Naive thymus-derived CD8-positive, alpha-beta T cell (primary cell): ENCODE results near the gene SULT4A1. TPM values are rescaled to one million over a fixed set of nuclear protein-coding genes. Genes with fewer than 3 reads are reported as not detected.

ENCODE experiments used
- ATAC-seq, 2 donors: fragments of 150-1000 bp; cut with Tn5 transposase in 1 of 2; sonication (Bioruptor Pico), chemical (Tn5 transposase) in 1 of 2; 1 replicate in 1 of 2; 2 replicates in 1 of 2; pipeline ENCODE4 v1.10.0; 2021; ENCODE audit warnings: mild to moderate bottlenecking in 2 of 2, moderate library complexity in 2 of 2
- POLR2A ChIA-PET: fragments of 350-600 bp; sonication (Branson Sonifier 250); formaldehyde crosslinking; loops from one replicate; lab custom pipeline; 2021; ENCODE audit warnings: antibody characterized with exemption; lab: Charles Lee
- DNase-seq, 10 donors: peaks; one replicate each; pipeline versions ENCODE4 v3.0.0 to v3.0.0-alpha.2; 2020 to 2022
- H3K27ac Mint-ChIP-seq, 10 donors: one replicate each; pipeline ENCODE4 v1.8.0; 2020 to 2022; ENCODE audit warnings: mild to moderate bottlenecking in 10 of 10, mixed read lengths in 10 of 10, moderate library complexity in 4 of 10, inconsistent platforms in 1 of 10
- H3K27me3 Mint-ChIP-seq, 5 donors: one replicate each; pipeline ENCODE4 v1.8.0; 2021 to 2022; ENCODE audit warnings: mixed read lengths in 5 of 5
- H3K36me3 Mint-ChIP-seq, 3 donors: one replicate each; pipeline ENCODE4 v1.8.0; 2020 to 2022; ENCODE audit warnings: mixed read lengths in 3 of 3, mild to moderate bottlenecking in 2 of 3, inconsistent platforms in 1 of 3
- H3K4me1 Mint-ChIP-seq, 4 donors: one replicate each; pipeline ENCODE4 v1.8.0; 2021 to 2022; ENCODE audit warnings: mixed read lengths in 4 of 4
- H3K4me3 Mint-ChIP-seq, 10 donors: one replicate each; pipeline ENCODE4 v1.8.0; 2020 to 2022; ENCODE audit warnings: mild to moderate bottlenecking in 10 of 10, mixed read lengths in 10 of 10, moderate library complexity in 6 of 10, inconsistent platforms in 1 of 10
- H3K9me3 Mint-ChIP-seq, 9 donors: one replicate each; pipeline ENCODE4 v1.8.0; 2020 to 2022; ENCODE audit warnings: mixed read lengths in 9 of 9, mild to moderate bottlenecking in 3 of 9, inconsistent platforms in 1 of 9, moderate library complexity in 1 of 9
- polyA plus RNA-seq, 3 donors: library from polyadenylated mRNA; unstranded; fragments of 300-500 nt; fragmentation: Illumina TruSeq; gene quantifications; one replicate each; pipeline ENCODE4 v1.2.3, GENCODE V29; 2021
- total RNA-seq, 8 experiments: library from RNA in 2 of 8; stranded (reverse) in 2 of 8; gene quantifications; one replicate each; pipeline ENCODE4 v1.2.3 and lab custom pipeline; 2021 to 2026

The SULT4A1 gene
- total and polyA plus RNA-seq, 5 experiments from 2014 or later, result not detected

- H3K4me1 Mint-ChIP-seq, result no peaks in the 10 kb centered on the region
- POLR2A ChIA-PET, result no interaction called here
- DNase-seq, result peak in 1 of 10 donors; percentile 40
- no peak overlapping the region for H3K4me3 Mint-ChIP-seq
- no peak for ATAC-seq
- H3K27me3 Mint-ChIP-seq, result peaks cover 0 to 12% (median 9%) of the 10 kb centered on the region in 5 donors
- H3K36me3 Mint-ChIP-seq, result no peaks in the 10 kb centered on the region
- no peak overlapping the region for H3K27ac Mint-ChIP-seq
- no peaks in the 10 kb centered on the region for H3K9me3 Mint-ChIP-seq
Observed at GRCh38 chr22:43833286-43834240, 28.8 kb downstream of the SULT4A1 start.

GRCh38 chr22:43832393-43833265 is 29.7 kb downstream of the SULT4A1 start:
- Mint-ChIP-seq H3K27ac (no peak overlapping the region), H3K9me3 (no peaks in the 10 kb centered on the region), H3K27me3 (peaks cover 0 to 12% (median 9%) of the 10 kb centered on the region in 5 donors), H3K4me3 (no peak overlapping the region), H3K4me1 (no peaks in the 10 kb centered on the region), H3K36me3 (no peaks in the 10 kb centered on the region)
- DNase-seq (peak in 1 of 10 donors; percentile 54), ATAC-seq (no peak)
- POLR2A ChIA-PET, result no interaction called here

GRCh38 chr22:43831561-43832392 is 30.5 kb downstream of the SULT4A1 start:
- Mint-ChIP-seq H3K4me3 (no peak overlapping the region), H3K36me3 (no peaks in the 10 kb centered on the region), H3K27ac (no peak overlapping the region), H3K4me1 (no peaks in the 10 kb centered on the region), H3K9me3 (no peaks in the 10 kb centered on the region), H3K27me3 (peaks cover 0 to 12% (median 9%) of the 10 kb centered on the region in 5 donors)
- ATAC-seq (no peak), DNase-seq (peak in 1 of 10 donors; percentile 43)
- POLR2A ChIA-PET, result no interaction called here

- Mint-ChIP-seq H3K36me3 (no peaks in the 10 kb centered on the region), H3K9me3 (no peaks in the 10 kb centered on the region), H3K27me3 (peaks cover 3 to 15% (median 9%) of the 10 kb centered on the region in 5 donors), H3K27ac (no peak overlapping the region), H3K4me3 (no peak overlapping the region), H3K4me1 (no peaks in the 10 kb centered on the region)
- POLR2A ChIA-PET, result no interaction called here
- ATAC-seq, result no peak
- peak in 1 of 10 donors; percentile 42 for DNase-seq
Observed at GRCh38 chr22:43830931-43831560, 31.3 kb downstream of the SULT4A1 start.

DNA sequence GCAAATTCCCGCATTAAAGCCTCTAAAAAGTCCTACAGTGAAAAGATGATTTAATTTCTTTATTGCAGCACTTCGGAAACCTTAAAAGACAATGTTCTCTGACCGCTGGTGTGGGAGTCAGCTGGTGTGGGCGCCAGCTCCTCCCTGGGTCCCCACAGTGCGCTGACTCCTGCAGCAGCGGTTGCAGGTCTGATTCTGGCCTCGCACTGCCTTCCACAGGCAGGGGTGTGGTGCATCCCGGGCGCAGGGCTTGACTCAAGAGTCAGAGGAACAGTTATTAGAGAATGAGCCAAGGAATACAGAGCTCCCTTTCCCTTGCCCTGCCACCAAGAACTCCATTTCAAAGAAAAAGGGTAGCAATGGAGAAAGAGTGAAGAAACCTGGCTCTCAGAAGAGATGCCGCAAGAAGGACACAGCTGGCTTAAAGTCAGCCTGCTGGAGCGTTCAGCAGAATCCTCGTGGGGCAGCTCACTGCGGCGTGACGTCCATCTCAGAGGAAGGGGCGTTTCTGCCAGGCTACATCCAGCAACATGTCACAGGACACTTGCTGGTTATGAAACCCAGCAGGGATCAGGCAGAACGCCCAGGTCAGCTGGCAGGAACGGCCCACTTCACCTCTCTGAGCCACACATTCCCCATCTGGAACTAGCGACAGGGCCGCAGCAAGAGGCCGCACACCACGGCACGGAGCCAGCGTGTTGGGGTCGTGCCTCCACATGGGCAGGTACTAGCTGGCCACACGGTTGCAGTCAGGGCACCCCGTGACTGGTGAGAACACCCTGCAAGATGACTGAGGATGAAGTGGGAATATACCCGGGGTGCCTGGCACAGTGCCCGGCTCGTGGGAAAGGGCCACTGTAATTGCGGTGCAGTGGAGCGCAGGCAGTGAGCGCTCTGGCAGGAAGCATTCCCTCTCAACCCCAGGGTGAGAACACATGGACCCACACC is 32.1 kb downstream of the SULT4A1 start:
- H3K27me3 Mint-ChIP-seq, result peaks cover 2 to 15% (median 6%) of the 10 kb centered on the region in 5 donors
- H3K4me3 Mint-ChIP-seq, result no peak overlapping the region
- no peaks in the 10 kb centered on the region for H3K36me3 Mint-ChIP-seq
- ATAC-seq (no peak), DNase-seq (peak in 1 of 10 donors; percentile 43)
- H3K9me3 Mint-ChIP-seq, result no peaks in the 10 kb centered on the region
- POLR2A ChIA-PET, result no interaction called here
- H3K4me1 Mint-ChIP-seq, result no peaks in the 10 kb centered on the region
- no peak overlapping the region for H3K27ac Mint-ChIP-seq

GRCh38 chr22:43828998-43829782 is 33.1 kb downstream of the SULT4A1 start:
- Mint-ChIP-seq H3K27ac (no peak overlapping the region), H3K27me3 (peaks cover 5 to 22% (median 12%) of the 10 kb centered on the region in 5 donors), H3K4me3 (no peak overlapping the region), H3K4me1 (no peaks in the 10 kb centered on the region), H3K36me3 (no peaks in the 10 kb centered on the region), H3K9me3 (no peaks in the 10 kb centered on the region)
- POLR2A ChIA-PET, result no interaction called here
- DNase-seq (peak in 1 of 10 donors; percentile 58), ATAC-seq (no peak)

GRCh38 chr22:43828725-43828997 is 33.7 kb downstream of the SULT4A1 start:
- H3K27me3 Mint-ChIP-seq, result peaks cover 5 to 22% (median 13%) of the 10 kb centered on the region in 5 donors
- POLR2A ChIA-PET, result no interaction called here
- no peak for ATAC-seq
- no peaks in the 10 kb centered on the region for H3K36me3 Mint-ChIP-seq
- H3K9me3 Mint-ChIP-seq, result no peaks in the 10 kb centered on the region
- H3K27ac Mint-ChIP-seq, result no peak overlapping the region
- H3K4me1 Mint-ChIP-seq, result no peaks in the 10 kb centered on the region
- DNase-seq, result peak in 1 of 10 donors; percentile 22
- H3K4me3 Mint-ChIP-seq, result no peak overlapping the region

DNA sequence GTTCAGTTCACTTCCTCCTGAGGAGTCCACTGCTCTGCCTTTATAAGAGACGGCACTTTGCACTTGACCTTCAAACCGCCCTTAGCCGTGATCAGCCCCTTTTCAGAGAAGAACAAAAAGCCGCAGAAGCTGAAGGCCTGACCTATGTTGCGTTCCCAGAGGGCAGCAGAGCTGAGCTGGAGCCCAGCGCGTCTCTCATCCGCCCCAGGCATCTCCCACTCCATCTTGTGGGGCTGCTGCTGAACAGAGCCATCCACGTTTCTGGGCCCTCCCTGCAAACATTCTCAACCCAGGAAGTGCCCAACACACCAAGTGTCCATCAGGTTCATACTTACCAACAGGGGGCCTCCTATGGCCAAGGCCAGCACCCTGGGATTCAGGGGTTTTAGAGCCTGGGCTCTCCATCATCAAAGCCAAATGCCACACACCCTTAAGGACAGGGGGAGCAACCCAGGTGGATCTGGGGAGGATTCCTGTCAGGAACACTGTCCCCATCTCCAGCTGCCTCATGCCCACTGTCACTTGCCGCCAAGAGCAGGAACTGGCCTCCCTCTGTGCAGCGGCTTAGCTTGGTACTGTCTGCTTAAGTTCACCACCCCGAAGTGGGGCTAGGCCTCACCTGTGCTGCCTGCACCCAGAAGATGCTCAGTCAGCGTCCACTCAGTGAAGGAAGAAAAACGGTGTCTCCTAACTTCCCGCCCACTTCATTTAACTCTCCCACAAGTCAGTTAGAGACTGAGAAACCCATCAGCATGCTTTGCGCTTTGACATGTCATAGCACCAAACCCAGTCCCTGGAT is 34.2 kb downstream of the SULT4A1 start:
- DNase-seq, result peak in 1 of 10 donors; percentile 15
- Mint-ChIP-seq H3K27ac (no peak overlapping the region), H3K9me3 (no peaks in the 10 kb centered on the region), H3K36me3 (no peaks in the 10 kb centered on the region), H3K27me3 (peaks cover 7 to 26% (median 18%) of the 10 kb centered on the region in 5 donors), H3K4me3 (no peak overlapping the region), H3K4me1 (no peaks in the 10 kb centered on the region)
- POLR2A ChIA-PET, result no interaction called here
- ATAC-seq, result no peak

DNA sequence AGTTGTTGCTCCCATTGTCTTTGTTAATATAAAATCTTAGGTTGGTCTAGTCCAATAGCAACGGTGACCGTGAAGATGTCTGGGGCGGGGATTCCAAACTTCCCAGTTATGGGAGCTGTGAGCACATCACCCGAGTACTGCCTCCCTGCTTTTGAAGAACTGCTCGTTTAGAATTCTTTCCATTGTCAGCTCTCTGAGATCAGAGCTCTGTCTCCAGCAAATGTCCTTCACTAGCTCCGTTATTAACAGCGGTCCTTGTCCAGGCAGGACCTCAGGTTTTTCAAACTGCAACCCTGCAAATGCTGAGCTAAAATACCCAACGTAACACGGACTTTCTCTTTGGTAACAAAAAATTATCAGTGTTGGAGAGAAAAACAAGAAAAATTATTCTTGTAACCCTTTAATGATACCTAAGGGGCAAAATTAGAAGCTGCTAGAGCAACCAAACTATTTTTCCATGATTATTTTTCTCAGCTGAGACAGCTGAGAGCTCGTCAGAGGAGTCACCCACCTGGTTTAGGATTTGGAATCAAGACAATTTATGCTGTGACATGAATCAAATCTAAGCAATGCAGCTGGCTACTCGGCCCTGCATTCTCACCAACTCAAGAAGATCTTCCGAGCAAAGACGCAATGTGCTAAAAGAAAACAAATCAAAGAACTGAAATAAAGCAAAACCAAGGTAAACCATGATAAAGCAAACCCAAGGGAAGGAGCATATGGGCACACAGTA is 35.1 kb downstream of the SULT4A1 start:
- no peaks in the 10 kb centered on the region for H3K9me3 Mint-ChIP-seq
- no peak overlapping the region for H3K27ac Mint-ChIP-seq
- POLR2A ChIA-PET, result no interaction called here
- H3K4me3 Mint-ChIP-seq, result no peak overlapping the region
- H3K36me3 Mint-ChIP-seq, result no peaks in the 10 kb centered on the region
- H3K27me3 Mint-ChIP-seq, result peaks cover 7 to 36% (median 21%) of the 10 kb centered on the region in 5 donors
- ATAC-seq (no peak), DNase-seq (peak in 1 of 10 donors; percentile 3)
- no peaks in the 10 kb centered on the region for H3K4me1 Mint-ChIP-seq
